RWPE2 (cell line): Measurements from ENCODE around the gene SLC35G3.
"Not testable (repeated sequence)": the region's sequence is repeated elsewhere in the genome, so short reads cannot be mapped to it uniquely, and the experiment has no call there.

Experiments
- ATAC-seq: fragments of 200-7000 bp; cut with Tn5 transposase; 3 replicates; pipeline ENCODE4 v1.9.1; 2021; ENCODE audit warnings: low read depth
- DNase-seq: peaks from one replicate; pipeline ENCODE4 v3.0.0-alpha.2; 2020; ENCODE audit warnings: low spot score
- H3K27ac ChIP-seq: fragments of 450-650 bp; 2 replicates; pipeline ENCODE4 v1.5.1; 2017; ENCODE audit warnings: mild to moderate bottlenecking; ENCODE audit not compliant: poor library complexity, severe bottlenecking
- H3K27me3 ChIP-seq: fragments of 250-450 bp; sonication (Bioruptor Pico); 2 replicates; pipeline ENCODE4 v1.5.1; 2021; ENCODE audit warnings: mild to moderate bottlenecking, moderate library complexity; ENCODE audit not compliant: insufficient read depth, poor library complexity, severe bottlenecking
- H3K36me3 ChIP-seq: fragments of 250-450 bp; sonication (Bioruptor Pico); 2 replicates; pipeline ENCODE4 v1.5.1; 2020; ENCODE audit warnings: low read depth, mild to moderate bottlenecking, moderate library complexity
- H3K4me1 ChIP-seq: fragments of 250-450 bp; sonication (Bioruptor Pico); 2 replicates; pipeline ENCODE4 v1.5.1; 2021; ENCODE audit warnings: mild to moderate bottlenecking, moderate library complexity; ENCODE audit not compliant: insufficient read depth, poor library complexity, severe bottlenecking
- H3K4me3 ChIP-seq: fragments of 250-450 bp; sonication (Bioruptor Pico); 2 replicates; pipeline ENCODE4 v1.5.1; 2021; ENCODE audit warnings: mild to moderate bottlenecking, moderate library complexity; ENCODE audit not compliant: severe bottlenecking
- H3K9me3 ChIP-seq: fragments of 250-450 bp; sonication (Bioruptor Pico); 2 replicates; pipeline ENCODE4 v1.5.1; 2021; ENCODE audit warnings: mild to moderate bottlenecking, moderate library complexity; ENCODE audit not compliant: severe bottlenecking
- CTCF ChIP-seq: fragments of 450-650 bp; IDR thresholded peaks from one replicate; pipeline ENCODE4 v1.5.1; 2017; ENCODE audit warnings: mild to moderate bottlenecking, moderate library complexity; ENCODE audit not compliant: poor library complexity, severe bottlenecking

Gene SLC35G3

GRCh38 chr17:35152421-35153140 is 41.6 kb downstream of the SLC35G3 start:
- Histone ChIP-seq H3K27me3 (no peaks in the 10 kb centered on the region), H3K4me3 (no peak overlapping the region), H3K4me1 (no peaks in the 10 kb centered on the region), H3K9me3 (no peaks in the 10 kb centered on the region), H3K36me3 (no peaks in the 10 kb centered on the region), H3K27ac (no peak overlapping the region)
- no peak for TF ChIP-seq CTCF
- ATAC-seq (no peak), DNase-seq (no peak)

GRCh38 chr17:35151080-35151479 is 43.1 kb downstream of the SLC35G3 start:
- not testable (repeated sequence) for DNase-seq, H3K9me3 ChIP-seq, H3K4me1 ChIP-seq, ATAC-seq, H3K27me3 ChIP-seq, H3K27ac ChIP-seq, H3K36me3 ChIP-seq, H3K4me3 ChIP-seq

- no peaks in the 10 kb centered on the region for H3K9me3 ChIP-seq
- no peak overlapping the region for H3K4me3 ChIP-seq
- no peaks in the 10 kb centered on the region for H3K36me3 ChIP-seq
- H3K4me1 ChIP-seq, result no peaks in the 10 kb centered on the region
- no peak for TF ChIP-seq CTCF
- H3K27ac ChIP-seq, result no peak overlapping the region
- ATAC-seq (no peak), DNase-seq (no peak)
- H3K27me3 ChIP-seq, result no peaks in the 10 kb centered on the region
These were observed 44.3 kb downstream of the SLC35G3 start for GRCh38 chr17:35149941-35150340.

GRCh38 chr17:35148144-35148543 is 46.0 kb downstream of the SLC35G3 start:
- no peak for ATAC-seq
- Histone ChIP-seq H3K9me3 (no peaks in the 10 kb centered on the region), H3K4me1 (no peaks in the 10 kb centered on the region), H3K27me3 (no peaks in the 10 kb centered on the region), H3K27ac (no peak overlapping the region), H3K36me3 (no peaks in the 10 kb centered on the region), H3K4me3 (no peak overlapping the region)
- DNase-seq, result no peak
- TF ChIP-seq CTCF, result no peak

GRCh38 chr17:35147375-35147905 is 46.8 kb downstream of the SLC35G3 start, which contains the start of gene UNC45B:
Gene UNC45B, plus strand, starts transcription at chr17:35147817. Its CDS starts 447 bp downstream, at chr17:35148264.
- no peak for TF ChIP-seq CTCF
- Histone ChIP-seq H3K4me1 (no peaks in the 10 kb centered on the region), H3K4me3 (no peak within 1 kb of the TSS), H3K36me3 (no peaks in the 10 kb centered on the region), H3K9me3 (no peaks in the 10 kb centered on the region), H3K27me3 (no peaks in the 10 kb centered on the region), H3K27ac (no peak within 1 kb of the TSS)
- ATAC-seq (no peak), DNase-seq (no peak)
